A204.1 (cell line): ENCODE results near the gene C1orf185.
"Not testable (repeated sequence)": the region's sequence is repeated elsewhere in the genome, so short reads cannot be mapped to it uniquely, and the experiment has no call there.

Source experiments
- FAIRE-seq: peaks from 2 replicates; lab custom pipeline; 2012; peaks lifted over from hg19 to GRCh38; lab: Jason Lieb, UNC

C1orf185 gene

DNA sequence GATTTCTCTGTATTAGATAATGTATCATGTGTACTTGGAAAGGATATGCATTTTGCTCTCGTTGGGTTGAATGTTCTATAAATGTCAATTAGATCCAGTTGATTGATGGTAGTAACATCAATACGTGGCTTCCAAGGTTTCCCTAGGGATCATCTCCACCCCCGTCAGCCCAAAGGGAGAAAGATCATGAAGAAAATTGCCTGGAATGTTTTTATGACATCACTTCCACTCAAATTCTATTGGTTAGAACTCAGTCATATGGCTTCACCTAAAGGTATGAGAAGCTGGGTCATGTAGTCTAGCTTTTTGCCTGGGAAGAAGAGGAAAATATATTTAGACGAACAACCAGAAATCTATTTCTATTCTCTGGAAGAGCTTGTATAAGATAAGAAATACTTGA lies at the start of gene C1orf185:
C1orf185 (plus strand) TSS at position 253 of the 400 bp plus-strand sequence; CDS start at position 259, 6 bp downstream.
- FAIRE-seq: no peak

DNA sequence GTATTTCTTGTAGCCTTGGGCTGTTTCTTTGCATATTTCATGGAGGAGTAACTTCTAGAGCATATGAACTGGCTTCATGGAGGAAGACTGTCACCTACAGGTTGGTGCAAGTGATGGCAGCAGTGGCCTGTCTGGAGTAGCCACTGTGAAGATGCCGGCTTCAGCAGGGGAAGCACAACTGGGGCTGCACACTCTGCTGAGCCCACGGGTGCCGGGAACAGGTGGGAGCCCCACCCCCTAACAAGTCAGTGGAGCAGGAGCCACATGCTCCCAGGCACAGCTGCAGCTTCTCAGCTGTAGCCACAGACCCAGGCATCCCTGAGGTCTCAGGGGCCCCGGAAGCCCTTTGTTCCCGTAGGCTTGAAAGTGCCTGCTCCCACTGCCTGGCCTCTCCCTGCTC lies 43.2 kb upstream of the C1orf185 start:
- no peak for FAIRE-seq

DNA sequence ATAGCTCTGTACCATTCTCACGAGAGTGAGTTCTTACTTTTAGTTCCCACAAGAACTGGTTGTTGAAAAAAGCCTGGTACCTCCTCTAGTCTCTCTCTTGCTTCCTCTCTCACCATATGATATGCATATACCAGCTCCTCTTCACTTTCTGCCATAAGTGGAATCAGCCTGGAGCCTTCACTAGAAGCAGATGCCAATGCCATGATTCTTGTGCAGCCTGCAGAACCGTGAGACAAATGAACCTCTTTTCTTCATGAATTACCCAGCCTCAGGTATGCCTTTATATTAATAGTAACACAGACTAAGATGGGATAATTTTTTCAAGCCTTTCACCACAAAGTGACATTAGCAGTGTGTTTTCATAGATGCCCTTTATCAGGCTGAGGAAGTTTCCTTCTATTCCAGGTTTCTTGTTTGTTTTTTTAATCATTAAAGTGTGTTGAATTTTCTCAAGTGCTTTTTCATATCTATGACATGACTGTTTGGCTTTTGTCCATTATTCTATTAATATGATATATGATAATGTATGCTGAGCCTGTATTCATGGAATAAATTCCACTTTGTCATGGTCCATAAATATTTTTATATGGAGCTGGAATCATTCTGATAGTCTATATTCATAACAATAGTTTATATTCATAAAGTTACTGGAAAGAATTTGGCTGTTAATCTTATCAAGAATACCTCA lies 40.7 kb upstream of the C1orf185 start:
- FAIRE-seq: no peak

DNA sequence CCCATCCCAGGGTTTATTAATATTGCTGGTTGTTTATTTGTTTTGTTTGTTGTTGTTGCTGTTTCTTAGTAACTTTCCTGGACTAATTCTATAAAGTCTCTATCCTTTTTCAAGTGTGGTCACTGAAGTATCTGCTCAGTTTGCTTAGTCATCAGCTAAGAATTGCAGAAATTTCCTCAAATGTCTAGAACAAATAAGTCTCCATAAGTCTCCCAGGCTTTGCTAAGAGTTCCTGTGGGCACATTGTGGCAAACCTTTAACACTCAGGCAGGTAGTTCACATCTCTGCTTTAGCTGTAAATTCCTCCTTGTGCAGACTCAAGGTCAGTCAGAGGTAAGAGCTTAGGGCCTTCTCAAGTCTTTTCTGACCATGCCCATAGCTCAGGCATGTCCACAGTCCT lies 38.9 kb upstream of the C1orf185 start:
- no peak for FAIRE-seq

DNA sequence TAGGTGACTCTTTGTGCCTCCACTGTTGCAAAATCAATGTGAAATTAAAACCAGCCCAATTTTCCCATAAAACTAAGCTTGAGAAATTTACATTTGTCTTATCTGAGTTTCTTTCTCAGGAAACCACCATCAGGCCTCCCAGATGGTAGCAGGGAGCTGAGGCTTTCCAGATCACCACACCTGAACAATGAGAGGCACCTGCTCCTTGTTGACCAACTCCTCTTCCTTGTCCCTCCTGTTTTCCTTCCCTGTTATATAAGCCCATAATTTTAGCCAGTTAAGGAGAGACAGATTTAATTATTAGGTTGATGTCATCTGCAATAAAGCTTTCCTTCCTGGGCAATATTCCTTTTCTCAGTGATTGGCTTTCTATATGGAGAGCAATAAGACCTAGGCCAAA lies 32.0 kb upstream of the C1orf185 start:
- FAIRE-seq: no peak

DNA sequence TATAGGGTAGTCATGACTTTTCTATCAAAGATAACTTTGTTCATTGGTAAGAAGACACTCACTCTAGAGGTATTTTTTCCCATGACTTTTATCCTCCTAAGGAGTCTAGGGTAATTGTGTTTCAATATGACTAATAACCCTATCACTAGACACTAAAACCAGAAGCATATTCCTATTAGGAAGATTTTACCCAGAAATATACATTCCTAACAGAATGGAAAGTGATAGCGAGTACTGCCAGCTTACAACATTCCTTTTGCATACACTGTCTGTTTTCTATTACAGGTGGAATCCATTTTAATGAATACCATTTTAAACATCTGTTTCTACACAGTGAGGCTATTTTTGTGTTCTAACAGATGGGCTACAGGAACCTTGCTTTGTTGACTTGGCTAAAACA lies 31.4 kb upstream of the C1orf185 start:
- no peak for FAIRE-seq

DNA sequence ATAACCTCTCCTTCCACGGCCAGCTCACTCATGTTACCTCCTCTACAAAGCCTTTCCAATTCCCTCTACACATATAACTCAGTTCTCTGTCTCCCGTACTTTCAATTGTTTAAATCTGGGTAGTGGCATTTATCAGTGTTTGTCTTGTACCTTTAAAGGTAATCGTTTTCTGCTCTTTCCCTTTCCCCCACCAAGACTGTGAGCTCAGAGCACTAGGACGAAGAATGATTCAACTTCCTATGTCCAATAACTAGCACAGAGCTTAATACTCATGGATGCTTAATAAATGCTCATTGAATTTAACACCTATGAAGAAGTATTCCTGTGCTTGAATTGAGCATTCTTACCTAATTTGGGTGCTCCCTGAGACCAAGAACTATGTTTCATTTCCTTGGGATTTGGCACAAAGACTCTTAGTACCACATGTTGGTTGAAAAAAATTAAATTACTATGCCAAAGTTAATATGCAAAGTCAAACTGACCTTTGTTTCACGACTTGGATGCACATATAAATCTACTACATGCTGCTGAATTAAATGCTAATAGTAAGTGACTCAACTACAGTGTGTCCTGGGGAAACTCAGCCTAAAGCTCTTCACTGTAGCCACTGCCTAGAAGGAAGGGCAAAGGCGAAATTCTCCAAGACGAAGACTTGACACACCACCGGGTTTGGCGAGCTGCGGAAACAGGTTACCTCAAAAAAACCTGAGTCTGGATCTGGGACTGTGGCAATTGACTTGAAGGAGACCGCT lies 30.6 kb upstream of the C1orf185 start:
- no peak for FAIRE-seq

DNA sequence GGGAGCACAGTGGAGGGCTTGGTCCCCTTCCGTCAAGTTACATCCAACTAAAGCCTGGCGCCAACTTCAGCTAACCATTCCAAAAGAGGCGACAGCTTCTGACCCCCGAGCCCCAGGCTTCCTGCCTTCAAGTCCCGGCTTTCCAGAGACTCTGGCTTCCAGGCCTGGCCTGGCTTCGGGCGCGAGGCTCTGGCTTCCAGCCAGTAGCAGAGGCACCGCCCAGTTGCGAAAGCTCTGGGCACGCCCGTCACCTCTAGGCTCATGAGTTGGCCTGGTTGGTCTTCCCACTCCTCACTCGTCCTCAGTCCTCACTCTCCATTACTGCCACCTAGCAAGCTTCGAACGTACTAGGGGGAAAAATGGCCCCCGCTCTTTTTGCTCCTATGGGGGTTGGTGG lies 30.0 kb upstream of the C1orf185 start:
- FAIRE-seq: no peak

DNA sequence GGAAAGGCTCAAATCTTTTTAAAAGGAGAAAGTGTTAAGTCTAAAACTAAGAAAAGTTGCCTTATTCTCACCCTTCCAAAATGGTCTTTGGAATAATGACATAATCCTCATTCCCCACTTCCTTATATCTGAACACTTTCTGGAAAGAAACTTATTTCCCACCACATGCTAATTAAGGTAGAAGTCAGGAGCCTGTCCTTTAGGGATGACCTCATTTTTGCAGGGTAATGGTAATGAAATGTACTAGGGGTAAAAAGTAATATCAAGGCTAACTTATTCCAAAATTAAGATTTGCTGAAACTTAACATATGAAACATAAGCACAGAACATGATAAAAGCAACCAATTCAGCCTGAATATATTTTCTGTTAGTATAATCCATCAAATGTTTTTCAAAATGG lies 29.4 kb upstream of the C1orf185 start:
- FAIRE-seq: no peak

DNA sequence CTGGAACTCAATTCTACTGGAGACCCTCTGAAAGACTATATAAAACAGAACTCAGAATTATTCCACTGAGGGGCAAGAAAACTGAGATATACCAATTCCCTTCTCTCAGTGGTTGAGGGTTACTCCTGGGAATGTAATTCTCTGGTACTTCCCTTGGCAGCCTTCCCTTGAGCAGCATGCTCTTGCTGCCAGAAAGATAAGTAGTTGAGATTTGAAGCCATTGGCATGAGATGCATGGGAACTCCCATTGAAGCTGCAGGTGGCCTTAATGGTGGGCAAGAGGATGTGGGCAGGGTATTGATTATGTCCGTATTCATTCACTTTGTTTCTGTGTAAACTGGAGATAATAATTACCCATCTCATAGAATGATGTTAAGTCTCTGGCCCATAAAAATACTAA lies 28.6 kb upstream of the C1orf185 start:
- FAIRE-seq: no peak

DNA sequence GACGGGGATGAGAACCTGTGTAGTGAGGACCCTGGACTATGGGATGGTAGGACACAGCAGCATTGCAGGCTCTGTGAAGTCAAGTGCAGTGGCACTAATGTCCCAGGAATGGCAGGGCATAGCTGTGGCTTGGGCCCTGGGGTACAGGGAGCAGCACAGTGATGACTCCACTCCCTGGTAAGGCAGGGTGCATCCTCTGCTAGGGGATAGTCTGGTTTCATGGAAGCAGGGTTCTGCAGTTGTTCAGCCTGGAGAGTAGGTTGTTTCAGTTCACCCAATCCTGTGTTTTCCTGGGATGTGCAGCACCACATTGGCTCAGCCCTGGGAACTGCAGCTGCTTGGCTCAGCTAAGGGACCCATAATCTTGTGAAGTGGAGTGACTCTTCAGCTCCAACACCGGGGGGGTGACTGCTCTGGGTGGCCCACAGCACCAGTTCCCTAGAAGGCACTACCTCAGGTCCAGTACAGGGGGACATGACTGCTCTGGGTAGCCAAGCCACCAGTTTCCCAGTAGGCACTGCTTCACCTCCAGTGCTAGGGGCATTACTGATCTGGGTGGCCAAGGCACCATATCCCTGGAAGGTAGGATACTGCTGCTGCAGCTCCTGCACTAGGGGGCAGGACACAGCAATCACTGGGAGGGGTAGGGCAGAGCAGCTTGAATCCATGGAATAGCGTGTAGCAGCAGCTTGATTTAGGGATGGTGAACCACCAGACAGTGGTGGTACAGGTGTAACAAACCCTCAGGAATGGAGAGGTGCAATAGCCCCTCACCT lies 15.3 kb upstream of the C1orf185 start:
- FAIRE-seq: no peak

DNA sequence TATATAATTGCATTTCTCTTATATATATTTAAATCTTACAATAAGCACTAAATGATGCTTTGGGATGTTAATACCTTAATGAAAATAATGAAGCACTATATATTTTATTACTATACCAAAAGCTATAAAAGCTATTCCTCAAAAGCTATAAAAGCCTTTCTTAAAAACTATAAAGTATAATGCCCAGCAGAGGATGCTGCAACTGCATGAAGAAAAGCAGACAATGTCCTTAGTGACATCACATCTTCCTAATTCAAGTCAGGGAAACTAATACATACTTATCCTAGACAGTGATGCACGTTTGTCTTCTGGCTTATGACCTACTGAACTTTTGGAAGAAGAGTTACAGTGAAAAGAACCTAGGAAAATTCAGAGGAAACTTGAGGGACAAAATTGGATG lies 13.6 kb upstream of the C1orf185 start:
- peak; percentile 56 for FAIRE-seq

DNA sequence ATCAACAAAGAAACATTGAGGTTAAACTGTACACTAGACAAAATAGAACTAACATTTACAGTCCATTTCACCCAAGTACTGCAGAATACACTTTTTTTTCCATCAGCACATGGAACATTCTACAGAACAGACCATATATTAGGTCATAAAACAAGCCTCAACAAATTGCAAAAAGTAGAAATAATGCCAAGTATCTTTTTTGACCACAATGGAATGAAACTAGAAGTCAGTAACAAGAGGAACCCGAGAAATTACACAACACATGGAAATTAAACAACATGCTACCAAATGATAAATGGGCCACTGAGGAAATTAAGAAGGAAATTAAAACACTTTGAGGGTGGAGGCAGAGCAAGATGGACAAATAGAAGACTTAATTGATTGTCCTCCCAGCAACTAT lies 8.4 kb upstream of the C1orf185 start:
- FAIRE-seq: no peak

DNA sequence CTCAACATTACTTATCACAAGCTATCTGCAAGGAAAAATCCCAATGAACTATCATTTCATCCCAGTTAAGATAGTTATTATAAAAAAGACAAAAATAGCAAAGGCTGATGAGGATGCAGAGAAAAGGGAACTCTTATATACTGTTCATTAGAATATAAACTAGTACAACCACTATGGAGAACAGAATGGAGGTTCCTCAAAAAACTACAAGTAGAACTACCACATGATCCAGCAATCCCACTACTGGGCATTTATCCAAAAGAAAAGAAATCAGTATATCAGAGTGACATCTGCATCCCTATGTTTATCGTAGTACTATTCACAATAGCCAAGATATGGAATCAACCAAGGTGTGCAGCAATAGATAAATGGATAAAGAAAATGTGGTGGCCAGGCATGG lies 4.9 kb upstream of the C1orf185 start:
- FAIRE-seq: no peak

DNA sequence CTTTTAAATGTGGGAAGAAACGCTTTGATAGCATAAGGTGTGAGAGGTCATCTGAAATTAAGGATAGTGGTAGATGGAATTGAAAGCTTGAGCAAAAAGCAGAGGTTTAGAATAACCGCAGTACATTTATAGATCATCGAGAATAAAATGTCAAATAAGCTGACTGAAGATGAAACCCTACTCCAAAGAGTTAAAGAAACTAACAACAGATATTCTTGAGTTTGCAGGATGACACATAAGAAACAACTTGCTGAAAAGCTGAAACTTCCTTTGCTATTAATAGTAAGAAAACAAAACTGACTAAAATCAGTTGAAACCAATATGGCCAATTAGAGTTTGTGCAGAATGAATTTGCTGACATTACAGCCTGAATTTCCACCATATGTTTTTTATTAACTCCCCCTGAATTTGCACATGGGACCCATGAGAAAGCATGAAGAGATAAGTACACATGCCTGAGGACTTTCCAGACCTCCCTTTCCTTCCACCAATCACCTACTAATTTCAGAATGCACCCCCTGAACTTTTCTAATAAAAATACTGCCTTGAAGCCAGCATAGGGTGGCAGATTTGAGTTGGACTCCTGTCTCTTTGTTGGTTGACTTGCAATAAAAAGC lies 1.7 kb upstream of the C1orf185 start:
- no peak for FAIRE-seq

DNA sequence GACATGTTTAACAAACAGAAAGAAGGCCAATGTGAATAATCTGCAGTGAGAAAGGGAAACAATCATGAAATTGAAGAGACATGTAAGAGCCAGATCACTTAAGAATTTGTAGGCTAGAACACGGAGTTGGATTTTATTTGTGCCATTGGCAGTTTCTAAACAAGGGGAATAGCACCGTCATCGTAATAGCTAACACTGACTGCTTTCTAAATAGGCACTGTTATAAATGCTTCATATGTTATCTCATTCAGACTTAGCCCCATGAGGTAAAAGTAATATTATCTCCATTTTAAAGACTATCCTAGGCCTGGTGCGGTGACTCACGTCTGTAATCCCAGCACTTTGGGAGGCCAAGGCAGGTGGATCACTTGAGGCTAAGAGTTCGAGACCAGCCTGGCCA lies 12.1 kb downstream of the C1orf185 start:
- FAIRE-seq: no peak

DNA sequence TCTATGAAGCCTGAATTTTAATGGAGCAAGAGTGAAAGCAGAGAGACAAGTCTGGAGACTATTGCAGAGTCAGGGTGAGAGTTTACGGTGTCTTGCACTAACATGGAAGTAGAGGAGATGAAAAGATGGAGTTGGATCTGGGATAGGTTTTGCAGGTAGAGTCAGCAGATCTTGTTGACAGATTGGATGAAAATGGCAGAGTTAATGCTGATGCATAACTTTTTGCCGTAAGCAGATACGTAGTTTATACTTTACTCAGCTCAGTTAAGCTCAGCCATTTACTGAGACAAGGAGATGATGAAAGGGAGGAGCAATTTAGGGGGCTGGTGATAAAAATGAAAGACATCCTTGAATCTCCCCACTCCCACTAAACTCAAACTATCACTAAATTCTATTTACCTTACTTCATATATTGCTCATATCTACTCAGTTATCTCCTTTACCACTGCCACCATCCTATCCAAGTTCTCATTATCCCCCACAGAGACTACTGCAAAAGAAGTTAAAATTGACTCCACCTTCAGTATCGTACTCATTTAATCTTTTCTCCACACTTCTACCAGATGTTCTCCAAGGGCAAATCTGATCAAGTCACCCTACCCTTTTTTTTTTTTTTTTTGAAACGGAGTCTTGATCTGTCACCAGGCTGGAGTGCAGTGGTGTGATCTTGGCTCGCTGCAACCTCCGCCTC lies 13.8 kb downstream of the C1orf185 start:
- no peak for FAIRE-seq

DNA sequence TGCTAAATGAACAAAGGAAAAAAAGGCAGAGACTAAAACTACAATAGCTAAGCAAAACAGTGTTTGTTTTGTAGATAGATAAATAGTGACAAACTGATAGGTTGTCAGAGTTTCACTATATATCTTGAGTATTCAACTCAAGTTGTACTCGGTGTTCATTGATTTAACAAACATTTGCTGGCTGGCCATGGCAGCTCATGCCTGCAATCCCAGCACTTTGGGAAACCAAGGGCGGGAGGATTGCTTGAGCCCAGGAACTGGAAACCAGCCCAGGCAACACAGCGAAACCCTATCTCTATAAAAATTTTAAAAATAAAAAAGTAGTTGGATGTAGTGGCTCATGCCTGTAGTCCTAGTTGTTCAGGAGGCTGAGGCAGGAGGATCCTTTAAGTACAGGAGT lies 17.3 kb downstream of the C1orf185 start:
- no peak for FAIRE-seq

DNA sequence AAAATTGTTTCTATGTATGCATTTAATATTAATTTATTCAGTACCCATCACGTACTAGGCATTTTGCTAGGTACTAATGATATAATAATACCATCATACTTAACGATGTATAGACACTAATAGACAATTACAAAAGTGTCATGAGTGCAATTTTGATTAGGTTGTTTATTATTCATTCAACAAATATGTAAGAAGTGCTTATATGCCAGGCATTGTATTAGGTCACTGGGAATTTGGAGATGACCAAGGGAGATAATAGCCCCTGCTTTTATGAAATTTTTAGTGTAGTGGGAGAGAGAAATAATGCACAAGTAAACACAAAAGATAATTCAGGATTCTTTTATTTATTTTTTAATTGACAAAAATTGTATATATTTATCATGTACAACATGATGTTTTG lies 18.6 kb downstream of the C1orf185 start:
- no peak for FAIRE-seq

DNA sequence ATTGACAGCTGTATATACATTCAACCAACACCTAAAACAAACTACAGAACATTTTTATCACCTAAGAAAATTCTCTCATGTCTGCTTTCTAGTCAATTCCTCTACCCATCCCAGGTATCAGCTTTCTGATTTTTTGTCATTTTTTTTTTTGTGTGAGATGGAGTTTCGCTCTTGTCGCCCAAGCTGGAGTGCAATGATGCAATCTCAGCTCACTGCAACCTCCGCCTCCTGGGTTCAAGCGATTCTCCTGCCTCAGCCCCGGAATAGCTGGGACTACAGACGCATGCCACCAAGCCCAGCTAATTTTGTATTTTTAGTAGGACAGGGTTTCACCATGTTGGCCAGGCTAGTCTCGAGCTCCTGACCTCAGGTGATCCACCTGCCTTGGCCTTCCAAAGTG lies 25.1 kb downstream of the C1orf185 start:
- FAIRE-seq: not testable (repeated sequence)

DNA sequence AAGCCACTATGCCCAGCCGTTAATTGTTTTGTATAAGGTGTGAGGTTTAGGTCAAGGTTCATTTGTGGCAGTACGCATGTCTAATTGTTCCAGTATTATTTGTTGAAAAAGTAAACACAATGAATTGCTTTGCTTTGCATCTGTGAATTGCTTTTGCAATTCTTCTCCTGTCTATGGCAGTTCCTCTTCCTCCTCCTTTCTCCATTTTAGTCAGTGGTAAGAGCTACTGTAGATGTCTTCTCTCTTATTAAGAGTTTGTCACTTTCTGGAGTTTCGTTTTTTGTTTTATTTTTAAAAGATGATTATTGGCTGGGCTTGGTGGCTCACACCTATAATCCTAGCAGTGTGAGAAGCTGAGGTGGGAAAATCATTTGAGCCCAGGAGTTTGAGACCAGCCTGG lies 29.2 kb downstream of the C1orf185 start:
- no peak for FAIRE-seq

DNA sequence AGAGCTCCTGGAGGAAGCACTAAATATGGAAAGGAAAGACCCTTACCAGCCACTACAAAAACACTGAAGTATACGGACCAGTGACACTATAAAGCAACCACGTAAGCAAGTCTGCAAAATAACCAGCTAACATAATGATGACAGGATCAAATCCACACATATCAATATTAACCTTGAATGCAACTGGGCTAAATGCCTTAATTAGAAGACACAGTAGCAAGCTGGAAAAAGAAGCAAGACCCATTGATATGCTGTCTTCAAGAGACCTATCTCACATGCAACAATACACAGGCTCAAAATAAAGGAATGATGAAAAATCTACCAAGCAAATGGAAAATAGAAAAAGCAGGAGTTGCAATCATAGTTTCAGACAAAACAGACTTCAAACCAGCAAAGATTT lies 31.0 kb downstream of the C1orf185 start:
- no peak for FAIRE-seq
